ENCODE data around the gene CBY3. TPM values are rescaled to one million over a fixed set of nuclear protein-coding genes. Genes with fewer than 3 reads are reported as not detected.

The CBY3 gene
- polyA plus RNA-seq, 2 of the 4 experiments (the other 2 are of a cell fraction), result not detected

GRCh38 chr5:179680014-179680779 lies 637 bp downstream of the CBY3 start:
- no peak for DNase-seq (ENCODE audit: low read depth in 1 of 2, low spot score in 1 of 2)
- POLR2A ChIA-PET, result interaction anchor here (1.4 to 3.3 kb wide), 2 partner anchors 52 to 57 kb away, joined by 3 to 15 read pairs; partner anchors contain the start of genes HNRNPH1 and MAML1
- no peak overlapping the region for H3K27ac ChIP-seq
- no peak for ATAC-seq
- H3K9me3 ChIP-seq, result no peaks in the 10 kb centered on the region
- H3K4me1 ChIP-seq, result peaks cover 38% of the 10 kb centered on the region
- TF ChIP-seq FOSB (CRISPR knock-in tag; IDR thresholded peaks at IDR 0.05), result no peak
- TF ChIP-seq GATA3 (IDR thresholded peaks at IDR 0.05; ENCODE audit: borderline replicate concordance), result no peak
- no peak for TF ChIP-seq KDM5A (IDR thresholded peaks at IDR 0.05)
- no peak for TF ChIP-seq HMGXB4 (CRISPR knock-in tag; IDR thresholded peaks at IDR 0.05; ENCODE audit: borderline replicate concordance)
- no peak for TF ChIP-seq CHD2 (IDR thresholded peaks at IDR 0.05; ENCODE audit: low read length, partially characterized antibody)
- no peak for TF ChIP-seq CBX8 (IDR thresholded peaks at IDR 0.05)
- no peak for TF ChIP-seq E2F6 (IDR thresholded peaks at IDR 0.05; ENCODE audit: borderline replicate concordance, low read depth)
- TF ChIP-seq CBX2 (IDR thresholded peaks at IDR 0.05; ENCODE audit: borderline replicate concordance, low read depth), result no peak
- no peak for TF ChIP-seq POLR2A (IDR thresholded peaks at IDR 0.05; ENCODE audit: low read length)
- TF ChIP-seq BHLHE40 (IDR thresholded peaks at IDR 0.05; ENCODE audit: low read depth, low read length), result no peak
- no peak for TF ChIP-seq TFCP2L1 (CRISPR knock-in tag; IDR thresholded peaks at IDR 0.05)
- TF ChIP-seq EHF (CRISPR knock-in tag; IDR thresholded peaks at IDR 0.05), result no peak
- TF ChIP-seq KDM1A (IDR thresholded peaks at IDR 0.05; ENCODE audit: low read depth), result no peak
- CTCF ChIA-PET, result interaction anchor here (0.6 to 1.8 kb wide), 7 partner anchors 9 to 194 kb away, joined by 3 to 7 read pairs (median 3); partner anchors contain the start of gene HNRNPH1
- no peak overlapping the region for H3K4me3 ChIP-seq
- 89% methylated on average over 9 of the region's 9 CpGs for WGBS (ENCODE audit: missing lambda C conversion rate)
- FAIRE-seq, result no peak
- peak overlapping the region; percentile 32 for H3K4me2 ChIP-seq

- ChIA-PET CTCF (interaction anchor here (0.7 to 1.8 kb wide), 3 partner anchors 8 to 55 kb away, joined by 3 to 6 read pairs (median 3); partner anchors contain the start of gene HNRNPH1), POLR2A (interaction anchor here (3.3 kb wide), 1 partner anchor 56 kb away, joined by 15 read pairs; the partner anchor contains the start of gene HNRNPH1)
- peak overlapping the region; percentile 74 for H3K4me3 ChIP-seq
- H3K4me2 ChIP-seq, result peak overlapping the region; percentile 83
- TF ChIP-seq RNF2 (IDR thresholded peaks at IDR 0.05; ENCODE audit: borderline replicate concordance, low read depth), result no peak
- no peak for TF ChIP-seq KDM5A (IDR thresholded peaks at IDR 0.05)
- no peak for TF ChIP-seq HOXB5 (CRISPR knock-in tag; IDR thresholded peaks at IDR 0.05)
- no peak for TF ChIP-seq MAFK (IDR thresholded peaks at IDR 0.05; ENCODE audit: partially characterized antibody)
- TF ChIP-seq JUN (IDR thresholded peaks at IDR 0.05), result no peak
- no peak for TF ChIP-seq RARB (CRISPR knock-in tag; IDR thresholded peaks at IDR 0.05)
- peaks cover 38% of the 10 kb centered on the region for H3K4me1 ChIP-seq
- H3K27ac ChIP-seq, result peak overlapping the region; percentile 90 to 91
- 91% methylated on average over 41 of the region's 41 CpGs for WGBS (ENCODE audit: missing lambda C conversion rate)
- DNase-seq (ENCODE audit: low read depth in 1 of 2, low spot score in 1 of 2) (no peak), FAIRE-seq (no peak), ATAC-seq (no peak)
- H3K9me3 ChIP-seq, result no peaks in the 10 kb centered on the region
Measured at GRCh38 chr5:179679014-179679674, 1.7 kb downstream of the CBY3 start.

GRCh38 chr5:179678223-179679013 lies 2.4 kb downstream of the CBY3 start:
- POLR2A ChIA-PET, result interaction anchor here (0.6 to 3.3 kb wide), 5 partner anchors 9 to 55 kb away, joined by 3 to 15 read pairs (median 5); partner anchors contain the start of genes HNRNPH1 and MAML1
- WGBS (ENCODE audit: missing lambda C conversion rate), result 16% methylated on average over 24 of the region's 78 CpGs
- H3K4me3 ChIP-seq, result peak overlapping the region; percentile 74
- H3K9me3 ChIP-seq, result no peaks in the 10 kb centered on the region
- peak overlapping the region; percentile 90 to 91 for H3K27ac ChIP-seq
- DNase-seq (ENCODE audit: low read depth in 1 of 2, low spot score in 1 of 2) (peak; percentile 89 to 96), FAIRE-seq (no peak), ATAC-seq (peak; percentile 88 to 94)
- H3K4me2 ChIP-seq, result peak overlapping the region; percentile 83
- H3K4me1 ChIP-seq, result peaks cover 38% of the 10 kb centered on the region
- CTCF ChIA-PET, result interaction anchor here (1.0 to 1.8 kb wide), 4 partner anchors 15 to 55 kb away, joined by 3 to 6 read pairs (median 4); partner anchors contain the start of gene HNRNPH1
- no peak for TF ChIP-seq NPAS2 (CRISPR knock-in tag; IDR thresholded peaks at IDR 0.05; ENCODE audit: borderline replicate concordance)
- TF ChIP-seq MAFK (IDR thresholded peaks at IDR 0.05; ENCODE audit: partially characterized antibody), result no peak
- TF ChIP-seq PHF8 (IDR thresholded peaks at IDR 0.05; ENCODE audit: borderline replicate concordance, low read depth), result peak; percentile 66
- TF ChIP-seq PBX3 (IDR thresholded peaks at IDR 0.05), result no peak
- no peak for TF ChIP-seq HDAC2 (IDR thresholded peaks at IDR 0.05)
- TF ChIP-seq CHD2 (IDR thresholded peaks at IDR 0.05; ENCODE audit: low read length, partially characterized antibody), result no peak
- no peak for TF ChIP-seq HEYL (CRISPR knock-in tag; IDR thresholded peaks at IDR 0.05)
- TF ChIP-seq MAZ (IDR thresholded peaks at IDR 0.05; ENCODE audit: borderline replicate concordance, low read depth, low read length), result no peak
- no peak for TF ChIP-seq ZSCAN20 (CRISPR knock-in tag; IDR thresholded peaks at IDR 0.05)
- TF ChIP-seq ZFP36 (IDR thresholded peaks at IDR 0.05; ENCODE audit: borderline replicate concordance, partially characterized antibody), result no peak
- TF ChIP-seq NR3C1 (IDR thresholded peaks at IDR 0.05), result no peak
- no peak for TF ChIP-seq NFE2L2 (conservative IDR thresholded peaks at IDR 0.05; ENCODE audit: low read length)
- TF ChIP-seq FOXS1 (CRISPR knock-in tag; IDR thresholded peaks at IDR 0.05), result no peak
- TF ChIP-seq RFX5 (IDR thresholded peaks at IDR 0.05), result no peak
